RWPE2 (cell line): ENCODE results near the gene IL18RAP.

ENCODE experiments used
- ATAC-seq: fragments of 200-7000 bp; cut with Tn5 transposase; 3 replicates; pipeline ENCODE4 v1.9.1; 2021; ENCODE audit warnings: low read depth
- DNase-seq: peaks from one replicate; pipeline ENCODE4 v3.0.0-alpha.2; 2020; ENCODE audit warnings: low spot score
- H3K27ac ChIP-seq: fragments of 450-650 bp; 2 replicates; pipeline ENCODE4 v1.5.1; 2017; ENCODE audit warnings: mild to moderate bottlenecking; ENCODE audit not compliant: poor library complexity, severe bottlenecking
- H3K27me3 ChIP-seq: fragments of 250-450 bp; sonication (Bioruptor Pico); 2 replicates; pipeline ENCODE4 v1.5.1; 2021; ENCODE audit warnings: mild to moderate bottlenecking, moderate library complexity; ENCODE audit not compliant: insufficient read depth, poor library complexity, severe bottlenecking
- H3K36me3 ChIP-seq: fragments of 250-450 bp; sonication (Bioruptor Pico); 2 replicates; pipeline ENCODE4 v1.5.1; 2020; ENCODE audit warnings: low read depth, mild to moderate bottlenecking, moderate library complexity
- H3K4me1 ChIP-seq: fragments of 250-450 bp; sonication (Bioruptor Pico); 2 replicates; pipeline ENCODE4 v1.5.1; 2021; ENCODE audit warnings: mild to moderate bottlenecking, moderate library complexity; ENCODE audit not compliant: insufficient read depth, poor library complexity, severe bottlenecking
- H3K4me3 ChIP-seq: fragments of 250-450 bp; sonication (Bioruptor Pico); 2 replicates; pipeline ENCODE4 v1.5.1; 2021; ENCODE audit warnings: mild to moderate bottlenecking, moderate library complexity; ENCODE audit not compliant: severe bottlenecking
- H3K9me3 ChIP-seq: fragments of 250-450 bp; sonication (Bioruptor Pico); 2 replicates; pipeline ENCODE4 v1.5.1; 2021; ENCODE audit warnings: mild to moderate bottlenecking, moderate library complexity; ENCODE audit not compliant: severe bottlenecking
- CTCF ChIP-seq: fragments of 450-650 bp; IDR thresholded peaks from one replicate; pipeline ENCODE4 v1.5.1; 2017; ENCODE audit warnings: mild to moderate bottlenecking, moderate library complexity; ENCODE audit not compliant: poor library complexity, severe bottlenecking

The IL18RAP gene

GRCh38 chr2:102401865-102402264 lies 21.1 kb upstream of the IL18RAP start:
- Histone ChIP-seq H3K36me3 (no peaks in the 10 kb centered on the region), H3K27ac (no peak overlapping the region), H3K9me3 (no peaks in the 10 kb centered on the region), H3K4me3 (no peak overlapping the region), H3K4me1 (no peaks in the 10 kb centered on the region), H3K27me3 (peaks cover 8% of the 10 kb centered on the region)
- no peak for TF ChIP-seq CTCF
- ATAC-seq (no peak), DNase-seq (no peak)

GRCh38 chr2:102410952-102411351 lies 12.0 kb upstream of the IL18RAP start:
- DNase-seq (no peak), ATAC-seq (no peak)
- no peaks in the 10 kb centered on the region for H3K9me3 ChIP-seq
- no peak for TF ChIP-seq CTCF
- no peak overlapping the region for H3K27ac ChIP-seq
- H3K36me3 ChIP-seq: no peaks in the 10 kb centered on the region
- peaks cover 3% of the 10 kb centered on the region for H3K27me3 ChIP-seq
- H3K4me3 ChIP-seq: no peak overlapping the region
- no peaks in the 10 kb centered on the region for H3K4me1 ChIP-seq

GRCh38 chr2:102412199-102412598 lies 10.8 kb upstream of the IL18RAP start:
- no peak overlapping the region for H3K4me3 ChIP-seq
- H3K27ac ChIP-seq: no peak overlapping the region
- H3K4me1 ChIP-seq: no peaks in the 10 kb centered on the region
- no peaks in the 10 kb centered on the region for H3K9me3 ChIP-seq
- H3K36me3 ChIP-seq: no peaks in the 10 kb centered on the region
- DNase-seq: no peak
- H3K27me3 ChIP-seq: no peaks in the 10 kb centered on the region
- ATAC-seq: no peak
- no peak for TF ChIP-seq CTCF

GRCh38 chr2:102417946-102418345 lies 5.0 kb upstream of the IL18RAP start:
- Histone ChIP-seq H3K4me1 (no peaks in the 10 kb centered on the region), H3K27ac (no peak overlapping the region), H3K4me3 (no peak overlapping the region), H3K9me3 (no peaks in the 10 kb centered on the region), H3K36me3 (no peaks in the 10 kb centered on the region), H3K27me3 (no peaks in the 10 kb centered on the region)
- DNase-seq (no peak), ATAC-seq (no peak)
- TF ChIP-seq CTCF: no peak

- no peak for ATAC-seq
Observed at GRCh38 chr2:102418421-102418961, 4.5 kb upstream of the IL18RAP start.

More at GRCh38 chr2:102418421-102418961, 4.5 kb upstream of the IL18RAP start:
- H3K36me3 ChIP-seq: no peaks in the 10 kb centered on the region
- no peak overlapping the region for H3K27ac ChIP-seq
- H3K4me3 ChIP-seq: no peak overlapping the region
- no peaks in the 10 kb centered on the region for H3K4me1 ChIP-seq
- no peak for TF ChIP-seq CTCF
- H3K27me3 ChIP-seq: no peaks in the 10 kb centered on the region
- no peak for DNase-seq
- no peaks in the 10 kb centered on the region for H3K9me3 ChIP-seq
